Panc1 (cell line): ENCODE measurements around the gene BTLA. TPM values are rescaled to one million over a fixed set of nuclear protein-coding genes. Genes with fewer than 3 reads are reported as not detected.

ENCODE experiments used
- ATAC-seq: fragments of 200-7000 bp; cut with Tn5 transposase; 2 replicates; pipeline ENCODE4 v1.9.1; 2020; ENCODE audit warnings: mild to moderate bottlenecking, moderate library complexity
- BruUV-seq: library from RNA; stranded (reverse); fragments of 400-500 nt; replicated peaks from 2 replicates; lab custom pipeline; 2021; lab: Mats Ljungman, UMichigan
- CTCF ChIA-PET: fragments of 300-600 bp; sonication (Branson Sonifier 250); formaldehyde crosslinking; loops from one replicate; lab custom pipeline; 2022; ENCODE audit warnings: antibody characterized with exemption; lab: Charles Lee
- POLR2A ChIA-PET: fragments of 300-600 bp; sonication (Branson Sonifier 250); formaldehyde crosslinking; loops from one replicate; lab custom pipeline; 2022; ENCODE audit warnings: antibody characterized with exemption; lab: Charles Lee
- DNase-seq: peaks from one replicate; pipeline ENCODE4 v3.0.0-alpha.2; 2010; ENCODE audit warnings: low read depth, low spot score
- H3K27ac ChIP-seq: 2 replicates; pipeline ENCODE4 v1.5.1; 2011; ENCODE audit warnings: mild to moderate bottlenecking, low read length, inconsistent platforms
- H3K27me3 ChIP-seq: fragments of 200-500 bp; sonication (Bioruptor generic); 2 replicates; pipeline ENCODE4 v1.6.0; 2014; ENCODE audit warnings: low read length, inconsistent platforms; ENCODE audit not compliant: control insufficient read depth, insufficient read depth
- H3K36me3 ChIP-seq: fragments of 200-500 bp; sonication (Bioruptor generic); 2 replicates; pipeline ENCODE4 v1.5.1; 2014; ENCODE audit warnings: inconsistent platforms, mild to moderate bottlenecking, low read length, moderate library complexity; ENCODE audit not compliant: control insufficient read depth, insufficient read depth
- H3K4me1 ChIP-seq: 2 replicates; pipeline ENCODE4 v1.5.1; 2011; ENCODE audit warnings: inconsistent platforms, mild to moderate bottlenecking, low read length, moderate library complexity; ENCODE audit not compliant: control insufficient read depth, insufficient read depth
- H3K4me3 ChIP-seq, 2 experiments: 2 replicates each; pipeline ENCODE4 v1.5.1; 2011 to 2012; ENCODE audit warnings: low read depth in 2 of 2, low read length in 2 of 2, mild to moderate bottlenecking in 2 of 2, inconsistent platforms in 1 of 2, moderate library complexity in 1 of 2
- H3K9me3 ChIP-seq: fragments of 200-500 bp; sonication (Bioruptor generic); 2 replicates; pipeline ENCODE4 v1.5.1; 2014; ENCODE audit warnings: low read depth, mild to moderate bottlenecking, inconsistent platforms, low read length, moderate library complexity; ENCODE audit not compliant: control insufficient read depth, insufficient read depth
- POLR2AphosphoS5 ChIP-seq: IDR thresholded peaks from 2 replicates; pipeline ENCODE4 v1.6.1; 2012; ENCODE audit warnings: mild to moderate bottlenecking, low read depth, low read length, moderate library complexity
- SIN3A ChIP-seq: IDR thresholded peaks from 2 replicates; pipeline ENCODE4 v1.6.1; 2012; ENCODE audit warnings: low read depth, mild to moderate bottlenecking, low read length, moderate library complexity, borderline replicate concordance; ENCODE audit not compliant: insufficient read depth
- TCF7L2 ChIP-seq: IDR thresholded peaks from 2 replicates; pipeline ENCODE4 v1.6.1; 2011; ENCODE audit warnings: mild to moderate bottlenecking, low read depth, low read length, inconsistent platforms
- in situ Hi-C: cut with HindIII; loops from 2 replicates; pipeline ENCODE4 v1.10.0; 2016; ENCODE audit warnings: low sequenced_read_pairs, low pct_unique_long_range_greater_than_20kb
- intact Hi-C: fragments of 100-400 bp; cut with micrococcal nuclease; formaldehyde crosslinking; loops from one replicate; pipeline ENCODE4 v1.10.0; 2022; ENCODE audit not compliant: unreplicated experiment
- total RNA-seq: library from RNA; stranded (reverse); gene quantifications from one replicate; pipeline ENCODE4 v1.2.1, GENCODE V29; 2021; ENCODE audit not compliant: unreplicated experiment
- TF ChIP-seq, protein P1 (sequence below): fragments of 450-650 bp; IDR thresholded peaks from 2 replicates; pipeline ENCODE4 v1.5.1; 2017; ENCODE audit warnings: mild to moderate bottlenecking
- TF ChIP-seq, protein P2 (sequence below), 2 experiments: IDR thresholded peaks; 2 replicates each; pipeline ENCODE4 v1.6.1; 2011 to 2012; ENCODE audit warnings: low read depth in 2 of 2, control low read depth in 1 of 2, low read length in 1 of 2, mild to moderate bottlenecking in 1 of 2, moderate library complexity in 1 of 2; ENCODE audit not compliant: insufficient read depth in 1 of 2

BTLA gene
- total RNA-seq, 1 experiment from 2014 or later: not detected

DNA sequence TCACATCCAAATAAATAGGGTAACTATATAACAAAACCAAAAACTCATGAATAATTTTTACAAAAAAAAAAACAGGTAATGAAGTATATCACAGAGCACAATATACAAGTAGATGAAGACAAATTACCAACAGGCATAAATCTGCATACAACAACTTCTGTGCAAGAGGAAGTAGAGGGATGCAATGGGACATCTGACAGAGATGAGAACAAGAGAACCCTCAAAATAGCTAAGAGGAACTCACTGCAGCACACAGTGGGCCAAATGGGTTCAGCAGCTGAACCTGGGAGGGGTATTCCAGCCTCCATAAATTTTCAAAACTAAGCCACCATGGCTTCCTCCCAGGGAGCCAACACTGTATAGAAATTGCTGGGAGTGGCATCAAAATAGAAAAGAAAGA lies 9.6 kb upstream of the BTLA start:
- no peak overlapping the region for H3K27ac ChIP-seq
- H3K36me3 ChIP-seq: no peaks in the 10 kb centered on the region
- TF ChIP-seq, protein P1, sequence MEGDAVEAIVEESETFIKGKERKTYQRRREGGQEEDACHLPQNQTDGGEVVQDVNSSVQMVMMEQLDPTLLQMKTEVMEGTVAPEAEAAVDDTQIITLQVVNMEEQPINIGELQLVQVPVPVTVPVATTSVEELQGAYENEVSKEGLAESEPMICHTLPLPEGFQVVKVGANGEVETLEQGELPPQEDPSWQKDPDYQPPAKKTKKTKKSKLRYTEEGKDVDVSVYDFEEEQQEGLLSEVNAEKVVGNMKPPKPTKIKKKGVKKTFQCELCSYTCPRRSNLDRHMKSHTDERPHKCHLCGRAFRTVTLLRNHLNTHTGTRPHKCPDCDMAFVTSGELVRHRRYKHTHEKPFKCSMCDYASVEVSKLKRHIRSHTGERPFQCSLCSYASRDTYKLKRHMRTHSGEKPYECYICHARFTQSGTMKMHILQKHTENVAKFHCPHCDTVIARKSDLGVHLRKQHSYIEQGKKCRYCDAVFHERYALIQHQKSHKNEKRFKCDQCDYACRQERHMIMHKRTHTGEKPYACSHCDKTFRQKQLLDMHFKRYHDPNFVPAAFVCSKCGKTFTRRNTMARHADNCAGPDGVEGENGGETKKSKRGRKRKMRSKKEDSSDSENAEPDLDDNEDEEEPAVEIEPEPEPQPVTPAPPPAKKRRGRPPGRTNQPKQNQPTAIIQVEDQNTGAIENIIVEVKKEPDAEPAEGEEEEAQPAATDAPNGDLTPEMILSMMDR: no peak
- TF ChIP-seq TCF7L2: no peak
- TF ChIP-seq POLR2AphosphoS5: no peak
- no peak for TF ChIP-seq SIN3A
- TF ChIP-seq, protein P2, sequence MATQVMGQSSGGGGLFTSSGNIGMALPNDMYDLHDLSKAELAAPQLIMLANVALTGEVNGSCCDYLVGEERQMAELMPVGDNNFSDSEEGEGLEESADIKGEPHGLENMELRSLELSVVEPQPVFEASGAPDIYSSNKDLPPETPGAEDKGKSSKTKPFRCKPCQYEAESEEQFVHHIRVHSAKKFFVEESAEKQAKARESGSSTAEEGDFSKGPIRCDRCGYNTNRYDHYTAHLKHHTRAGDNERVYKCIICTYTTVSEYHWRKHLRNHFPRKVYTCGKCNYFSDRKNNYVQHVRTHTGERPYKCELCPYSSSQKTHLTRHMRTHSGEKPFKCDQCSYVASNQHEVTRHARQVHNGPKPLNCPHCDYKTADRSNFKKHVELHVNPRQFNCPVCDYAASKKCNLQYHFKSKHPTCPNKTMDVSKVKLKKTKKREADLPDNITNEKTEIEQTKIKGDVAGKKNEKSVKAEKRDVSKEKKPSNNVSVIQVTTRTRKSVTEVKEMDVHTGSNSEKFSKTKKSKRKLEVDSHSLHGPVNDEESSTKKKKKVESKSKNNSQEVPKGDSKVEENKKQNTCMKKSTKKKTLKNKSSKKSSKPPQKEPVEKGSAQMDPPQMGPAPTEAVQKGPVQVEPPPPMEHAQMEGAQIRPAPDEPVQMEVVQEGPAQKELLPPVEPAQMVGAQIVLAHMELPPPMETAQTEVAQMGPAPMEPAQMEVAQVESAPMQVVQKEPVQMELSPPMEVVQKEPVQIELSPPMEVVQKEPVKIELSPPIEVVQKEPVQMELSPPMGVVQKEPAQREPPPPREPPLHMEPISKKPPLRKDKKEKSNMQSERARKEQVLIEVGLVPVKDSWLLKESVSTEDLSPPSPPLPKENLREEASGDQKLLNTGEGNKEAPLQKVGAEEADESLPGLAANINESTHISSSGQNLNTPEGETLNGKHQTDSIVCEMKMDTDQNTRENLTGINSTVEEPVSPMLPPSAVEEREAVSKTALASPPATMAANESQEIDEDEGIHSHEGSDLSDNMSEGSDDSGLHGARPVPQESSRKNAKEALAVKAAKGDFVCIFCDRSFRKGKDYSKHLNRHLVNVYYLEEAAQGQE (IDR thresholded peaks at IDR 0.05; ENCODE audit: insufficient read depth in 1 of 2, low read depth in 2 of 2, low read length in 1 of 2): no peak
- H3K9me3 ChIP-seq: 0 out of 2 replicates have a peak, but pooled peaks cover 3% of the 10 kb centered on the region
- intact Hi-C loops: no loop called here
- in situ Hi-C loops: no loop called here
- no TSS peak for BruUV-seq
- ChIA-PET POLR2A (interaction anchor here (0.7 kb wide), 1 partner anchor 76 kb away, joined by 3 read pairs; no protein-coding TSS in a partner anchor), CTCF (no interaction called here)
- H3K27me3 ChIP-seq: no peaks in the 10 kb centered on the region
- no peak for DNase-seq
- ATAC-seq: no peak
- H3K4me3 ChIP-seq: no peak overlapping the region
- H3K4me1 ChIP-seq: no peaks in the 10 kb centered on the region

DNA sequence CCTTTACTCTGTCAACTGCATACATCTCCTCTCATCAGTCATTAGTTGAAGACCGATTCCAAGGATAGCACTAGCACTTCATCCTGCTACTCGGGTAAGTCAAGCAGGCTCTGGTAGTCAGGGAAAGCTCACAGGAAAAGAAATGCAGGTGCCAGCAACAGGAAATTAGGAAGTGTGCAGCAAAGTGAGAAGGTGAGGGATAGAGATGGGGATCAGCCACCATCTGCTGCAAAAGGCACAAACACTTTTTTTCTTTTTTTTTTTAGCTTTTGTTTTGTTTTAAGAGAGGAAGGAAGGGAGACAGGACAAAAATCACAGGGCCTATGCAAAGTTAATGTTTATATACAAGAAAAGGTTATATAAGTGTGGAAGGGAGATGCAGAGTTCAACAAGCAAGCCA lies 9.0 kb upstream of the BTLA start:
- no peak for DNase-seq
- no peaks in the 10 kb centered on the region for H3K27me3 ChIP-seq
- H3K36me3 ChIP-seq: no peaks in the 10 kb centered on the region
- ATAC-seq: no peak
- ChIA-PET POLR2A (interaction anchor here (0.7 kb wide), 1 partner anchor 75 kb away, joined by 3 read pairs; no protein-coding TSS in a partner anchor), CTCF (no interaction called here)
- no peak overlapping the region for H3K27ac ChIP-seq
- H3K4me1 ChIP-seq: no peaks in the 10 kb centered on the region
- in situ Hi-C loops: no loop called here
- no TSS peak for BruUV-seq
- H3K4me3 ChIP-seq: no peak overlapping the region
- intact Hi-C loops: no loop called here
- H3K9me3 ChIP-seq: 0 out of 2 replicates have a peak, but pooled peaks cover 3% of the 10 kb centered on the region
- no peak for TF ChIP-seq SIN3A
- TF ChIP-seq, protein P1: no peak
- TF ChIP-seq POLR2AphosphoS5: no peak
- TF ChIP-seq TCF7L2: no peak
- TF ChIP-seq, protein P2 (IDR thresholded peaks at IDR 0.05; ENCODE audit: insufficient read depth in 1 of 2, low read depth in 2 of 2, low read length in 1 of 2): no peak
